Upper lobe of left lung (tissue), 6 donors: ENCODE measurements around the gene PWWP2B. TPM values are rescaled to one million over a fixed set of nuclear protein-coding genes. Genes with fewer than 3 reads are reported as not detected.

ENCODE experiments used
- ATAC-seq, 2 donors: fragments of 200-7000 bp; cut with Tn5 transposase; one replicate each; pipeline ENCODE4 v1.9.1; 2022; ENCODE audit warnings: mild to moderate bottlenecking in 2 of 2, moderate library complexity in 2 of 2; ENCODE audit not compliant: low FRiP score in 2 of 2
- DNase-seq, 2 donors: peaks; one replicate each; pipeline ENCODE4 v3.0.0-alpha.2; 2019 to 2020
- H3K27ac ChIP-seq, 4 donors: fragments of 200-600 bp; sonication (generic); one replicate each; pipeline ENCODE4 v1.5.1; 2016 to 2019
- H3K27me3 ChIP-seq, 4 donors: fragments of 200-600 bp; sonication (generic); one replicate each; pipeline ENCODE4 v1.5.1; 2017 to 2019
- H3K36me3 ChIP-seq, 4 donors: fragments of 200-600 bp; sonication (generic); one replicate each; pipeline ENCODE4 v1.5.1; 2016 to 2019
- H3K4me1 ChIP-seq, 4 donors: fragments of 200-600 bp; sonication (generic); one replicate each; pipeline ENCODE4 v1.5.1; 2018 to 2019
- H3K4me3 ChIP-seq, 4 donors: fragments of 200-600 bp; sonication (generic); one replicate each; pipeline ENCODE4 v1.5.1; 2017 to 2019; ENCODE audit warnings: mild to moderate bottlenecking in 2 of 4, moderate library complexity in 1 of 4
- H3K9me3 ChIP-seq, 4 donors: fragments of 200-600 bp; sonication (generic); one replicate each; pipeline ENCODE4 v1.5.1; 2018 to 2019
- EP300 ChIP-seq, 4 donors: sonication (generic); formaldehyde crosslinking; IDR thresholded peaks; one replicate each; pipeline ENCODE4 v1.5.1; 2017; ENCODE audit warnings: antibody characterized with exemption in 4 of 4, control low read depth in 2 of 4
- POLR2A ChIP-seq, 4 donors: fragments of 450-650 bp; IDR thresholded peaks; one replicate each; pipeline ENCODE4 v1.5.1; 2016 to 2017; ENCODE audit warnings: antibody characterized with exemption in 4 of 4, mild to moderate bottlenecking in 2 of 4
- POLR2AphosphoS5 ChIP-seq, 2 donors: sonication (generic); formaldehyde crosslinking; IDR thresholded peaks; one replicate each; pipeline ENCODE4 v1.5.1; 2017; ENCODE audit warnings: antibody characterized with exemption in 2 of 2
- WGBS, 2 donors: methylation state at CpG; one replicate each; pipeline ENCODE4 v1.1.5; 2017 to 2018; 5-methylcytosine and 5-hydroxymethylcytosine counted together
- total RNA-seq, 6 donors: library from RNA; depleted of rRNA in 4 of 6; stranded (reverse); fragments of >200 nt in 4 of 6; gene quantifications; one replicate each; pipeline versions ENCODE4 v1.1.0 to v1.2.1, GENCODE V29; 2016 to 2021
- TF ChIP-seq, protein P1 (sequence below), 6 experiments: fragments of 450-650 bp in 4 of 6; fragments of 200-600 bp in 2 of 6; sonication (generic) in 2 of 6; IDR thresholded peaks; one replicate each; pipeline ENCODE4 v1.5.1; 2016 to 2019; ENCODE audit warnings: antibody characterized with exemption in 6 of 6
- donor health status: DM: no; HTN: no; CAD: no; lungs with moderate emphysema.
- donor health status: DM: no; HTN: yes; CAD: no; lungs with severe emphysema.

Gene PWWP2B
- total RNA-seq, 6 donors from 2014 or later: 20.2 to 54.4 (median 32.9) TPM

DNA sequence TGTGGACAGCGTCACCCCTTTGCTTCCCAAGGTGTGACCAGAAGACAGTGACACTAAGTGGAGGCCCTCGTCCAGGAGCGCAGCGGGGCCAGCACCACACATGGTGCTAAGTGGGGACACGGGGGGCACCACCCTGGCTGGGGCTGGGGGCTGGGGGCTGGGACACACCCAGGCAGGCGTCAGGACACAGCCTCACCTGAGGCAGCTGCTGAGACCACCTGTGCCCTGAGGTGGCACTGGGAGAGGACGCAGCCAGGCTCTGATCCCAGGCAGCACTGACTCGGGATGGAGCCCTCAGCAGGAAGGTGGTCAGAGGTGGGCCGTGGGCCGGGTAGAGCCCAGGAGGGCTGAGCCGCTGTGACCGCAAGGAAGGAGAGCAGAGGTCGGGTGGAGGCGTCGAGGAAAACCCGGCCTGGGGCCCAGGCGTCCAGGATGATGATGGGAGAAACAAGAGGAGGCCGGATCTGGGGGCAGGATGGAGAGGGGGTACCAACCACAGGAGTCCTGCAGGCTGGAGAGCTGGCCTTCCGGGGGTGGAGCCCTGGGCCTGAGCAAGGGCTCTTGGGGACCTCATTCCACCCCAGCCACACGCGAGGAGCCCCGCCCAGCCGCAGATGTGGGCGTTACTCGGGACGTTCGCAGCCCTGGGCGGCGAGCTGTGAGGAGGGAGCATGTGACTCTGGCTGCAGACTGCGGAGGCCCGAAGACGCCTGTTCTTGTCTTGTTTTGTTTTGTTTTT is 42.5 kb upstream of the PWWP2B start:
- no peaks in the 10 kb centered on the region for H3K4me1 ChIP-seq
- no peak for TF ChIP-seq POLR2A (IDR thresholded peaks at IDR 0.05)
- no peak for TF ChIP-seq POLR2AphosphoS5 (IDR thresholded peaks at IDR 0.05)
- TF ChIP-seq EP300 (IDR thresholded peaks at IDR 0.05): no peak
- TF ChIP-seq, protein P1, sequence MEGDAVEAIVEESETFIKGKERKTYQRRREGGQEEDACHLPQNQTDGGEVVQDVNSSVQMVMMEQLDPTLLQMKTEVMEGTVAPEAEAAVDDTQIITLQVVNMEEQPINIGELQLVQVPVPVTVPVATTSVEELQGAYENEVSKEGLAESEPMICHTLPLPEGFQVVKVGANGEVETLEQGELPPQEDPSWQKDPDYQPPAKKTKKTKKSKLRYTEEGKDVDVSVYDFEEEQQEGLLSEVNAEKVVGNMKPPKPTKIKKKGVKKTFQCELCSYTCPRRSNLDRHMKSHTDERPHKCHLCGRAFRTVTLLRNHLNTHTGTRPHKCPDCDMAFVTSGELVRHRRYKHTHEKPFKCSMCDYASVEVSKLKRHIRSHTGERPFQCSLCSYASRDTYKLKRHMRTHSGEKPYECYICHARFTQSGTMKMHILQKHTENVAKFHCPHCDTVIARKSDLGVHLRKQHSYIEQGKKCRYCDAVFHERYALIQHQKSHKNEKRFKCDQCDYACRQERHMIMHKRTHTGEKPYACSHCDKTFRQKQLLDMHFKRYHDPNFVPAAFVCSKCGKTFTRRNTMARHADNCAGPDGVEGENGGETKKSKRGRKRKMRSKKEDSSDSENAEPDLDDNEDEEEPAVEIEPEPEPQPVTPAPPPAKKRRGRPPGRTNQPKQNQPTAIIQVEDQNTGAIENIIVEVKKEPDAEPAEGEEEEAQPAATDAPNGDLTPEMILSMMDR (IDR thresholded peaks at IDR 0.05): no peak
- H3K27ac ChIP-seq: no peak overlapping the region
- no peak overlapping the region for H3K4me3 ChIP-seq
- ATAC-seq (no peak), DNase-seq (peak in 1 of 2 donors; percentile 19)
- H3K9me3 ChIP-seq: no peaks in the 10 kb centered on the region
- 93 to 94% methylated on average over 30 to 32 of the region's 32 CpGs for WGBS, 2 donors
- no peaks in the 10 kb centered on the region for H3K27me3 ChIP-seq
- peaks cover 0 to 30% (median 7%) of the 10 kb centered on the region in 4 donors for H3K36me3 ChIP-seq

DNA sequence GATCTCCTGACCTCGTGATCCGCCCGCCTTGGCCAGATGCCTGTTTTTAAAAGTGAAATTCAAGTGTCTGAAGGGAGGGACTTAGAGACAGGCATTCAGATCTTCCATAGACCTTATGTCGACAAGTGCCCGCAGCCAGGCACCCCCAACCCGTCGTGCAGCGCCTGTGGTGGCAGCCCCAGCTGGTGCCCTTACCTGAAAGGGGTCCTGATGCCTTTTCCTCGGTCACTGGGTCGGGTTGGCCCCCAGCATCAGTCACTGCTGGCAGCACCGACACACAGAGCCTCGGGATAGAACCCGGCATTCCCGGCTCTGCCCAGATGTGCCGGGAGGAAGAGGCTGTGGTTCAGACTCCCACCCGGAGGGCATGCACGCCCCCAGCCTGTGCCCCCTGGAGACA is 41.7 kb upstream of the PWWP2B start:
- TF ChIP-seq POLR2AphosphoS5 (IDR thresholded peaks at IDR 0.05) (no peak), POLR2A (IDR thresholded peaks at IDR 0.05) (no peak), EP300 (IDR thresholded peaks at IDR 0.05) (no peak)
- TF ChIP-seq, protein P1 (IDR thresholded peaks at IDR 0.05): no peak
- DNase-seq (no peak), ATAC-seq (no peak)
- peaks cover 0 to 25% (median 6%) of the 10 kb centered on the region in 4 donors for H3K36me3 ChIP-seq
- no peaks in the 10 kb centered on the region for H3K9me3 ChIP-seq
- no peak overlapping the region for H3K4me3 ChIP-seq
- no peak overlapping the region for H3K27ac ChIP-seq
- H3K4me1 ChIP-seq: no peaks in the 10 kb centered on the region
- no peaks in the 10 kb centered on the region for H3K27me3 ChIP-seq
- 94 to 97% methylated on average over 10 to 17 of the region's 17 CpGs for WGBS, 2 donors

DNA sequence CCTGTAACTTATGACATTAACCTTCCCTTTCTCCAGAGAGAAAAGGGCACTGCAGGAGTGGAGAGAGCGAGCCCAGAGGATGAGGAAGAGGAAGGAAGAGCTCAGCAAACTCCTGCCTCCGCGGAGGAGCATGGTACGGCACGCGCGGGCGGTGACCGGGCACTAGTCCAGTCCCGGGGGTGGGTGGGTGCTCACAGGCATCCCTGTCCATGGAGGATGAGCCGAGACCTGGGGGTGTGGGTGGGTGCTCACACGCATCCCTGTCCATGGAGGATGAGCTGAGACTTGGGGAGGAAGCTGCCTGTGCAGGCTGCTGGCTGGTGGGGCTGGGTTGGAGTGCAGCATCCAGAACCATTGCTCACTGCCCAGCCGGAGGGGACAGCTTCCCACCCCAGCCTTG is 41.2 kb upstream of the PWWP2B start:
- Histone ChIP-seq H3K27me3 (no peaks in the 10 kb centered on the region), H3K4me1 (no peaks in the 10 kb centered on the region), H3K9me3 (no peaks in the 10 kb centered on the region), H3K4me3 (no peak overlapping the region), H3K36me3 (peaks cover 0 to 20% (median 6%) of the 10 kb centered on the region in 4 donors), H3K27ac (no peak overlapping the region)
- ATAC-seq (no peak), DNase-seq (peak in 1 of 2 donors; percentile 16)
- TF ChIP-seq POLR2A (IDR thresholded peaks at IDR 0.05) (no peak), EP300 (IDR thresholded peaks at IDR 0.05) (no peak), POLR2AphosphoS5 (IDR thresholded peaks at IDR 0.05) (no peak)
- TF ChIP-seq, protein P1 (IDR thresholded peaks at IDR 0.05): no peak
- 83 to 97% methylated on average over 10 to 13 of the region's 13 CpGs for WGBS, 2 donors

DNA sequence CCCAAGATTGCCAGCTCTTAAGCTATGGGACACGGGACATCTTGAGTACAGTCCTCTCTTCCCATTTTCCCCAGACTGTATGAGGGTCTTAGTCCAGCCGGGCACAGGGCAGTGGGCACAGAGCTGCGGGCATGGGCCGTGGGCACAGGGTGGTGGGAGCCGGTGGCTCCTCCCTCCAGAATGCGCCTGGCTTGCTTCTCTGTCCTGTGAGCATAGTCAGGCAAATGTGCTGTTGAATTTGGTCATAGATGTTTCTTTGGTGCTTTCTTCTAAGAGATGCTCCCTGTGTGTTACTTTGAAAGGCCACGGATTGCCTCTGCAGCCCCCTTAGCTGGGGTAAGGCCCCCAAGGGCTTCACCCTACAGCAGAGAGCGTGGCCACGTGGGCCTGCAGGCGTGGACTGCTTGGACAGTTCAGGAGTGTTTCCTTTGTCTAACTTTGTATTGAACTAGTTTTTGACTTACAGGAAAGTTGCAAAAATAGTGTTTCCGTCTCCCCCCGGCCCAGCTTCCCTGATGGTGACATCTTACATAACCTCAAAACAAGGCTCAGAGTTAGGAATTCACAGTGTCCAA is 40.3 kb upstream of the PWWP2B start:
- Histone ChIP-seq H3K9me3 (no peaks in the 10 kb centered on the region), H3K27me3 (no peaks in the 10 kb centered on the region), H3K4me1 (no peaks in the 10 kb centered on the region), H3K4me3 (no peak overlapping the region), H3K36me3 (peaks cover 0 to 16% (median 5%) of the 10 kb centered on the region in 4 donors), H3K27ac (no peak overlapping the region)
- DNase-seq (peak in 1 of 2 donors; percentile 10), ATAC-seq (no peak)
- no peak for TF ChIP-seq EP300 (IDR thresholded peaks at IDR 0.05)
- TF ChIP-seq POLR2AphosphoS5 (IDR thresholded peaks at IDR 0.05): no peak
- TF ChIP-seq, protein P1 (IDR thresholded peaks at IDR 0.05): no peak
- TF ChIP-seq POLR2A (IDR thresholded peaks at IDR 0.05): no peak
- 88 to 91% methylated on average over 6 to 12 of the region's 12 CpGs for WGBS, 2 donors
